Measurements from ENCODE around the gene MAP4K4.
"Not testable (repeated sequence)": the region's sequence is repeated elsewhere in the genome, so short reads cannot be mapped to it uniquely, and the experiment has no call there.

MAP4K4 gene

DNA sequence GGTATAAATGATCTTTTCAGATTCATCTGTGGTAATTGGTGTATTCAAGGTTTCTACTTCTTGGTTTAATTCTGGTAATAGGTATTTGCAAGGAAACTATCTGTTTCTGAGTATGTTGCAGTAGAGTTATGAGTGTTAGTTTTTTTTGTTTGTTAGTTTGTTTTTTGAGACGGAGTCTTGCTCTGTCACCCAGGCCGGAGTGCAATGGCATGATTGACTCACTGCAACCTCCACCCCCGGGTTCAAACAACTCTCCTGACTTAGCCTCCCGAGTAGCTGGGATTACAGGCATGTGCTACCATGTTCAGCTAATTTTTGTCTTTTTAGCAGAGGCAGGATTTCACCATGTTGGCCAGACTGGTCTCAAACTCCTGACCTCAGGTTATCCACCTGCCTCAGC lies 233.3 kb downstream of the MAP4K4 start:
- no peaks in the 10 kb centered on the region for H3K36me3 ChIP-seq

GRCh38 chr2:101931402-101931801 lies 233.9 kb downstream of the MAP4K4 start:
- Histone ChIP-seq H3K4me1 (ENCODE audit: control insufficient read depth in 1 of 2, insufficient read depth in 1 of 2, low read depth in 1 of 2, low read length in 1 of 2) (peaks cover 14 to 22% of the 10 kb centered on the region in 2 experiments), H3K27ac (peak overlapping the region; percentile 63), H3K27me3 (no peaks in the 10 kb centered on the region), H3K4me3 (ENCODE audit: low read depth in 1 of 2, low read length in 1 of 2) (peak overlapping the region in 1 of 2 experiments; percentile 19), H3K9me3 (no peaks in the 10 kb centered on the region), H3K36me3 (no peaks in the 10 kb centered on the region)
- TF ChIP-seq, protein P1, sequence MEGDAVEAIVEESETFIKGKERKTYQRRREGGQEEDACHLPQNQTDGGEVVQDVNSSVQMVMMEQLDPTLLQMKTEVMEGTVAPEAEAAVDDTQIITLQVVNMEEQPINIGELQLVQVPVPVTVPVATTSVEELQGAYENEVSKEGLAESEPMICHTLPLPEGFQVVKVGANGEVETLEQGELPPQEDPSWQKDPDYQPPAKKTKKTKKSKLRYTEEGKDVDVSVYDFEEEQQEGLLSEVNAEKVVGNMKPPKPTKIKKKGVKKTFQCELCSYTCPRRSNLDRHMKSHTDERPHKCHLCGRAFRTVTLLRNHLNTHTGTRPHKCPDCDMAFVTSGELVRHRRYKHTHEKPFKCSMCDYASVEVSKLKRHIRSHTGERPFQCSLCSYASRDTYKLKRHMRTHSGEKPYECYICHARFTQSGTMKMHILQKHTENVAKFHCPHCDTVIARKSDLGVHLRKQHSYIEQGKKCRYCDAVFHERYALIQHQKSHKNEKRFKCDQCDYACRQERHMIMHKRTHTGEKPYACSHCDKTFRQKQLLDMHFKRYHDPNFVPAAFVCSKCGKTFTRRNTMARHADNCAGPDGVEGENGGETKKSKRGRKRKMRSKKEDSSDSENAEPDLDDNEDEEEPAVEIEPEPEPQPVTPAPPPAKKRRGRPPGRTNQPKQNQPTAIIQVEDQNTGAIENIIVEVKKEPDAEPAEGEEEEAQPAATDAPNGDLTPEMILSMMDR (IDR thresholded peaks at IDR 0.05) = no peak

More for the DNA sequence above, 233.3 kb downstream of the MAP4K4 start:
- Histone ChIP-seq H3K9me3 (no peaks in the 10 kb centered on the region), H3K27me3 (no peaks in the 10 kb centered on the region), H3K27ac (peak overlapping the region; percentile 63), H3K4me1 (ENCODE audit: control insufficient read depth in 1 of 2, insufficient read depth in 1 of 2, low read depth in 1 of 2, low read length in 1 of 2) (peaks cover 20 to 26% of the 10 kb centered on the region in 2 experiments), H3K4me3 (ENCODE audit: low read depth in 1 of 2, low read length in 1 of 2) (no peak overlapping the region)
- TF ChIP-seq, protein P1 (IDR thresholded peaks at IDR 0.05) = no peak

GRCh38 chr2:101935764-101936163 lies 238.3 kb downstream of the MAP4K4 start:
- H3K36me3 ChIP-seq; H3K9me3 ChIP-seq; H3K27ac ChIP-seq; H3K4me3 ChIP-seq (ENCODE audit: low read depth in 1 of 2, low read length in 1 of 2); H3K27me3 ChIP-seq: not testable (repeated sequence)
- peaks cover 12 to 14% of the 10 kb centered on the region in 2 experiments for H3K4me1 ChIP-seq (ENCODE audit: control insufficient read depth in 1 of 2, insufficient read depth in 1 of 2, low read depth in 1 of 2, low read length in 1 of 2)

DNA sequence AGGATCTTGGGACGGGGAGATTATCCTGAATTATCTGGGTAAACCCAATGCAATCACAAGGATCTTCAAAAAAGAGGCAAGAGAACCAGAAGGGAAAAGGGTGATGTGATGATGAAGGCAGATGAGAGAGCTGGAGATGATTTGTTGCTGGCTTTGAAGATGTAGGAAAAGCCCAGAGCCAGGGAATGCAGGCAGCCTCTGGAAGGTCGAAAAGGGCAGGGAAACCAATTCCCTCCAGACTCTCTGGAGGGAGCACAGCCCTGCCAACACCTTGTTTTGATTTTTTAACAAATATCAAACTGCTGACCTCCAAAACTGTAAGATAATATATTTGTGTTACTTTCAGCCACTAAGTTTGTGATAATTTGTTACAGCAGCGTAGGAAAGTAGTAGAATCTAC lies 245.3 kb downstream of the MAP4K4 start:
- H3K36me3 ChIP-seq = no peaks in the 10 kb centered on the region
- H3K9me3 ChIP-seq = no peaks in the 10 kb centered on the region
- TF ChIP-seq, protein P1 (IDR thresholded peaks at IDR 0.05) = no peak
- no peak overlapping the region for H3K4me3 ChIP-seq (ENCODE audit: low read depth in 1 of 2, low read length in 1 of 2)
- H3K4me1 ChIP-seq (ENCODE audit: control insufficient read depth in 1 of 2, insufficient read depth in 1 of 2, low read depth in 1 of 2, low read length in 1 of 2) = no peaks in the 10 kb centered on the region
- no peaks in the 10 kb centered on the region for H3K27me3 ChIP-seq
- H3K27ac ChIP-seq = no peak overlapping the region

Data from neutrophil (primary cell).